NCI-H2107 treated with DMSO at 0.1 percent for 48 hours (cell line): ENCODE measurements around the gene VWA7.
"Not testable (repeated sequence)": the region's sequence is repeated elsewhere in the genome, so short reads cannot be mapped to it uniquely, and the experiment has no call there.

Source experiments
- DNase-seq: peaks from one replicate; lab custom pipeline; 2025; ENCODE audit not compliant: unreplicated experiment; lab: John Stamatoyannopoulos, UW

The VWA7 gene

DNA sequence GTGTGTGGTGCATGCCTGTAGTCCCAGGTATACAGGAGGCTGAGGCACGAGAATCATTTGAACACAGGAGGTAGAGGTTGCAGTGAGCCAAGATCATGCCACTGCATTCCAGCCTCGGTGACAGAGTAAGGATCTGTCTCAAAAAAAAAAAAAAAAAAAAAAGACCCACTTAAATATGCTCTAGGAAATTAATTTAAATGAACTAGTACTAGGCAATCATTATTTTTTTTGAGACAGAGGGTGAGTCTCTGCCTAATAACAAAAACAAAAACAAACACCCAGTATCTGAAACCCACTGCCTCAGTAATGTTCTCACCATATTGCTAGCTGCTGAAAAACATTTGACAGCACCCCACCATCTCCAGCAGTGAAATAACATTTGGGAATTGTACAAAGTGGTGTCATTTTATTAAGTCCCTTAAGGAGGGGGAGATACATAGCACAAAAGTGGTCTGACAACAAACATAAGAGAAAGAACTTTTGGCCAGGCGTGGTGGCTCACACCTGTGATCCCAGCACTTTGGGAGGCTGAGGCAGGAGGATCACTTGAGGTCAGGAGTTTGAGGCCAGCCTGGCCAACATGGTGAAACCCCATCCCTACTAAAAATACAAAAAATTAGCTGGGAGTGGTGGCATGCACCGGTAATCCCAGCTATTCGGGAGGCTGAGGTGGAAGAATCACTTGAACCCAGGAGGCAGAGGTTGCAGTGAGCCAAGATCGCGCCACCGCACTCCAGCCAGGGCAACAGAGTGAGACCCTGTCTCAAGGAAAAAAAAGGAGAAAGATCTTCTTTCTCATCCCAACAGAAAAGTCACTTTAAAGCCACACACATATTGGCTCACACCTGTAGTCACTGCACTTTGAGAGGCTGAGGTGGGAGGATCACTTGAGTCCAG, 24.2 kb upstream of the VWA7 start:
- DNase-seq: not testable (repeated sequence)

DNA sequence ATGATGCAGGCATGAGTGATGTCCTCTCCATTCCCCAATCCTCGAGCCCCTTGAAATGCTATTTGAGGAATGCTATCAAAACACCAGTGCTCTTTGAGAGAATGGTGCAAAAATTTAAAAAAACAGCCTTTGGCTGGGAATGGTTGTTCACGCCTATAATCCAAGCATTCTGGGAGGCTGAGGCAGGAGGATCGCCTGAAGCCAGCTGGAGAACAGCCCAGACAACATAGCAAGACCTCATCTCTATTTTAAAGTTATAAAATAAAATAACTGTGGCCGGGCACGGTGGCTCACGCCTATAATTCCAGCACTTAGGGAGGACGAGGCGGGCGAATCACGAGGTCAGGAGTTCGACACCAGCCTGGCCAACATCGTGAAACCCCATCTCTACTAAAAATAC, 22.7 kb upstream of the VWA7 start:
- no peak for DNase-seq

DNA sequence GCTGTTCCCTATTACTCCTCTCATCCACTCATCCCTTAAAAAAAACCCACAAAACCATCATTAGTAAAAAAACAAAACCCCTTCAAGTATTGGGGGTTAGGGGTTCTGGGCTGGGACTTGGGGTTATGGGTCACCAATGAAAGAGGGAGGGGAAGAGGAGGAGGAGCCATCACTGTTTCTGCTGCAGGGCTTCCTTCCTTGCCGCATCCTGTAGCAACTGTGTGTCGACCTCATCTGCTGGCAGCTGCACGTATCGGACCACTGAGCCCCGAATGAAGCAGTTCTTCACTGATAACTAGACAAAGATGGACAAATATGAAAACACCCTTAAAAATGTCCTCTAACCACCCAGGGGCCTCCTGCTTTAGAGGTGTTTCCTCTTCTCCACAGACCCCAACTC, 20.5 kb upstream of the VWA7 start:
- no peak for DNase-seq

DNA sequence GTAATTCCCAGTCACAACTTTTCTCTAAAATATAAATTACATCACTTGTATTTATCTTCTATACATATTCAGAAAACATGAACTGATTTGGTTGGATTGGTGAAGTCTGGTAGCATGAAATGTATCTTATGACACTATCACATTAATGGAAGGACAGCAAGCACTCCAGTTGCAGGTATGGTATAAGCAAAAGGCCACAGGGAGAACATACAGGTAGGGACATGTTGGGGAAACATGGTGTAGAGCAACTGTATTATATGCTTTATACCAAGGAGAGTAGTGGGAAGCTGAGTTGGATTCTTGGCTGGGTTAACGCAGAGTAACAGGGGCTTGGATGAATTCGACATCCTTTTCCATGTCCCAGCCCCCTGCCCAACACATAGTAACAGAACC, 19.9 kb upstream of the VWA7 start:
- DNase-seq: no peak

DNA sequence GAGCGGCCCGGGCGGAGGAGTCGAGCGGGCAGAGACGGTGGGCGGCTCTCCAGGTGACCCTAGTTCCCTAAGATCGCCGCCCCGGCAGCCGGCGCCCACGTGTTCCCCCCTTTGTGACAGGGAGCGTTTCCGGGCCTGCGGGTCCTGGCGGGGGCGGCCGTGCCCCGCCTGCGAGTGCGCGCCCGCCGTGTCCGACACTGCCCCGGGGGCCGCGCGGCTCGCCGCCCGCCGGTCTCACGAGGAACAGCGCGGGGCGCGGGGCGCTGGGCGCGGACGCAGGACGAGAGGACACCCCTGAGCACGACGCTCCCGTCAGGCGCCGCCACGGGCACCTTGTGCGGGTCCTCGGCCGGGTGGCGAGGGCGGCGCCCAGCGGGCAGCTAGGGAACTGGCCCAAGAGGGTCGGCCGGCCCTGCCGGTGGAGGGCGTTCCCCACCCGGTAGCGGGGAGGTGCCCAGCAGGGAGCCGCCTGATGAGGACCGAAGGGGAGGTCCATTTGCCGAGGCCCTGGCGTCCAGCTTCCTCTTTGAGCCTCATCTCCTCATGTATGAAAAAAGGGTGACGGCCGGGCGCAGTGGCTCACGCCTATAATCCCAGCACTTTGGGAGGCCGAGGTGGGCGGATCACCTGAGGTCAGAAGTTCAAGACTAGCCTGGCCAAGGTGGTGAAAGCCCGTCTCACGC, 18.6 kb upstream of the VWA7 start, which contains the start of gene VARS1:
VARS1 (minus strand) TSS at position 137 of the 683 bp plus-strand sequence. CDS start 535 bp downstream, outside the sequence.
- DNase-seq: peak; percentile 18

DNA sequence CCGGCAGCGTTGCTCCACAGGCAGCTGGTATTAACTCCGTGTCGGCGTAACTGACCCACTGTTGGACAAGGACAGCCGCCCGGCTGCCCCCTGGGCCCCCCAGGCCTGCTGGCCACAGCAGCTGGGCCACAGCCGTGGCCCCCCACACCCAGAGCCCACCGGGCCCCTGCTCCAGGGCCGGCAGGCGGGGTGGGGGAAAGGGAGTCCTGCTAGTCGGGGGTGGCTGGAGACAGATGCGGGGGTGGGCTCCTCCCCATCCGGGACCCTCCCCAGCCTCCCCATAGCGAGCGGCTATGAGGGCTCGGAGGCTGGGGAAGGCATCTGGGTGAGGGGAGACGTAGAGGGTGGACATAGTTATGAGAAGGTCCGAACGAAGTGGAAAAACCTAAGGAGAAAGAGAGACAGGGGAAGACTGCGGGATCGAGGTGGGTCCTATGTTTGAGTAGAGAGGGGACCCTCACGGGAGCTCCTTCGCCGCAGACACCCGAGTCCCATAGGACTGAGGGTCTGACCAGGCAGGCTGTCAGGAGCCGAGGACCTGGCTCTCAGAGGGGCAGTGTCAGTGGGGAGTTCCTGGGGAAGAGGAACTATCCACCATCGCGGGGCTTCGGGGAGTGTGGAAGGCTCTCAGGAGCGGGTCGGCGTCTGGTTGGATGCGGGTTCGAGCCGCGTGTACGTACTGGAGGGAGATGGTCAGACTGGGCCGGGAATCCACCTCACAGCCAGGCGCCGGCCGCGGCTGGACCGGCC, 17.9 kb upstream of the VWA7 start:
- no peak for DNase-seq

DNA sequence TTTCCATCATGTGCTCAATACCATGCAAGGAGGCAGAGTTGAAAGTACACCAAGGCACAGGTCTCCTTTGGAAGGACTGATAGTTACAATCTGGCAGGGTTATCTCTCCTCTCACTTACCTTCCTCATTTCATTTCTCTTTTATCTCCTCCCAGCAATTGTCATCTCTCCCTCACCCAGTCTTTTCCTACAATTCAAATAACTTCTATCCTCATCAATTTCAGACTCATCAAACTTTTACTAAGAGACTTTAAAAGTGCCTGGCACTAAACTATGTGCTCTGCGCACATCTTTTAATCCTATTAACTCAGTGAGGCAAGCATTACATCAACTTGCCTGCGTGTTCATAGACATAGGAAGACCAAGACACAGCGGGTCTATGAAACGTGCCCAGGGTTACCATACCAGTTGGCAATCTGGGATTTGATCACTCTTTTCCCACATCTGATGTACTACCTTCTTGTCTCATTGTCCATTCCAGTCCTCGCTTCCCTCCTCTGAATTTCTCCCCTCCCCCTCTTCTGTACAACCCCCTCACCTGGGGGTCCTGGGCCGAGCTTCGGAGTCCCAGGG, 17.3 kb upstream of the VWA7 start:
- DNase-seq: no peak

DNA sequence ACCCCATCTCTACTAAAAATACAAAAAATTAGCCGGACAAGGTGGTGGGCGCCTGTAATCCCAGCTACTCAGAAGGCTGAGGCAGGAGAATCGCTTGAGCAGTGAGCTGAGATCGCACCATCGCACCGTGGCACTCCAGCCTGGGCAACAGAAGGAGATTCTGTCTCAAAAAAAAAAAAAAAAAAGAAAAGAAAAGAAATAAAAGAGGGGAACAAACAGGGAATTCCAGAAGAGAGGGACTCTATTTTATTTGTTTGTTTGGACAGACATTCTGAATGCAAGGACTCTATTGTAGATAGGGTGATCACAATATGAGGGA, 16.8 kb upstream of the VWA7 start:
- not testable (repeated sequence) for DNase-seq

DNA sequence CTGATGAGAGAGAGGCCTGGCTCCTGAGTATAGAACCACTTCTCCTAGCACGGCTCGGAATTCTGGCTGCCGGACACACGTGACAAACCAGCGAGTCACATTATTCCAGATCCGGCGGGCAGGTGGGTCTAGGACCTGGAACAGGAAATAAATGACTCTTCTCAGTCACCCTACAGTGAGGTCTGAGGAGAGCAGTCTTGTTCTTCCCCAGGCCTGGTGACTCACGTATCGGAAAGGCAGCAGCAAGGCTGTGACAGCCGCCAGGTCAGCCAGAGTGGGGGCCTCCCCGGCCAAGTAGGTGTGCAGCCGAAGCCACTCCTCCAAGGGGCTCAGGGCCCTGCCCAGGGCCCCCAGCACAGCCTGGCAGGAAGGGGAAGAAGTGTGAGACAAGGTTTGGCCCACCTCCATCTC, 15.6 kb upstream of the VWA7 start:
- DNase-seq: no peak

DNA sequence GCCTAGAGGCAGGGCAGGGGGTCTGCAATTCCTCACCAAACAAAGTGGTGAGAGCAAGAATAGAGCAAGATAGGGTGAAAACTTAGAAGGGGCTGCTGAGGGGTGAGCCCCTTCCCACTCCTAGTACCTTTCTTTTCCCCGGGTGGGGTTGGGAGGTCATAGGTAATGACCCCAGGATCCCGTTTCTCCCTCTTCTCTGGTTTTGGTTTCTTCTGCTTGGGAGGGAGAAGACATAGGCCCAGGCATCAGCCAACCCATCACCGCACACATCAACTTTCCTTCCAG, 14.9 kb upstream of the VWA7 start:
- DNase-seq: no peak

DNA sequence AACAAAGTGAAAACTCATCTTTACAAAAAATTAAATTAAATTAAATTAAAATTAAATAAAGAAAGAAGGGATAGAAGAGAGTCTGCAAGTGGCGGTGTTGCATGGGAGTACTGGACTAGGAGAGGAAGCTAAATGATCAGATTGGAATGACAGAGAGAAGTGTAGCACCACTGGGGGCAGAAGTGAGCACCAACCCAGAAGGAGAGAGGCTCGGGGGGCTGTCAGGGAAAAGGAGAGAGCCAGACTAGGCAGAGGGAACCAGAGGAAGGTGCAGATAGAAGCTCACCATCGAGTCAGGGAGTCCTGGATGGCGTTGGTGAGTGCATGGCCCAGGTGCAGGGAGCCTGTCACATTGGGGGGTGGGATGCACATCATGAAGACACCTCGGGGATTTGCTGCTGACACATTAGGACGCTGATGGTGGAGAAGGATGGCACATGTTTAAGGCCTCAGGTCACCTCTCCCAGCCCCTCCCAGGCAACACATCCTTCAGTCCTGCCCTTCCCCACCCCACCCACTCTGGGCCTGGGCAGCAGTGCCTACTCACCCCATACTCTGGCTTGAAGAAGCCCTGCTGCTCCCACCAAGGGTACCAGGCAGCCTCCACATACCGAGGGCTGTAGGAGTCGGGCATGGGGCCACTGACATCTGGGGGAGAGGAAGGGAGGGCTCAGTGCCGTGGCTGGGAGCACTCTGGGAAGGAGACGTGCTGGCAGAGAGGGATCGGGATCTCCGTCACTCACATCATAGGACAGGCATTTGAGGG, 14.4 kb upstream of the VWA7 start:
- DNase-seq: peak; percentile 3

DNA sequence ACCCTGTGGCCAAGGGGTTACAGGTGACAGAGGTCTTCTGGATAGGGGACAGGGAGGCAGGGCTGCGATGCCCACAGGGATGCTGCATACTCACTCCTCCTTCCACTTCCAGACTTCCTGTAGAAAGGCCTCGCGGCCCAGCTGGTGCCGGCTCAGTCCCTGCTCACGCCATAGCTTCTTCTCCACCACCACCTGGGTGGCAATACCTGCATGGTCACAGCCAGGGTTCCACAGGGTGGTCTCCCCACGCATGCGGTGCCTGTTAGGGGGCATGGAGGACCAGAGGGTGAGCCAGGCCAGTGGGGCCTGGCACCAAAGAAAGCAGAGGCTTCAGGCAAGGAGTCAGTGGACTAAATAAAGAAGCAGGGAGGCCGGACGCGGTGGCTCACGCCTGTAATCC, 8.3 kb upstream of the VWA7 start:
- no peak for DNase-seq

DNA sequence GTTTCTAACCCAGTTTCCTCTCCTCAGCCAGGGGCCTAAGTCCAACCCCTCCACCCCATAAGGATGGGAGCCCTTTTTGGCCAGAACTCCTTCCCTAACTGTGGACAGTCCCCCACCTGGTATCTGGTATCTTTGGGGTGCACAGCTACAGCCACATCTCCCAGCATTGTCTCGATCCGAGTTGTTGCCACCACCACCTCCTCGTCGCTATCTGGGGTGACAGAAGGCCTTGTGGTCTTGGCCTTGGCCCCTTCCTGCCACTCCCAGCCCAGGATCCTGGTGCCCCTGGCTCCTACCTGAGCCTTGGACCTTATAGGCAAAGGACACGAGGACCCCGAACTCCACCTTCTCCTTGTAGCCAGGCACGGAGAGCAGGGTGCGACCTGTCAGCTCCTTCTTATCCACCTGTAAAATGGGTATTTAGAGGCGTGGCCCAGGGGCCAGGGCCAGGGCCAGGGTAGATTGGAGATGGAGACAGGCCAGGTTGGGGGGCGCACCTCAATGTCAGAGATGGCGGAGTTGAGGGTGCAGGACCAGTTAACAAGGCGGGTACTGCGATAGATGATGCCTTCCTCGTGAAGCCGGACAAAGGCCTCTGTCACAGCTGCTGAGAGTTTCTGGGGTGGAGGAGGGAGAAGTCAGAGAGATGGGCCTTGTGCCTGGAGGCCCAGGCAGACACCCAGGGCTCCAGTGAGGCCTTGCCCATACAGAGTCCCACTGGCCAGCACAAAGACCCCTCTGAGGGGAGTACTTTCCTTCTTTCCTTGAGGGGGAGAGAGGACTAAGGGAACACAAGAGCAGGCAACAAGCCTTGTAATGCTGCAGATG, 7.2 kb upstream of the VWA7 start:
- no peak for DNase-seq

DNA sequence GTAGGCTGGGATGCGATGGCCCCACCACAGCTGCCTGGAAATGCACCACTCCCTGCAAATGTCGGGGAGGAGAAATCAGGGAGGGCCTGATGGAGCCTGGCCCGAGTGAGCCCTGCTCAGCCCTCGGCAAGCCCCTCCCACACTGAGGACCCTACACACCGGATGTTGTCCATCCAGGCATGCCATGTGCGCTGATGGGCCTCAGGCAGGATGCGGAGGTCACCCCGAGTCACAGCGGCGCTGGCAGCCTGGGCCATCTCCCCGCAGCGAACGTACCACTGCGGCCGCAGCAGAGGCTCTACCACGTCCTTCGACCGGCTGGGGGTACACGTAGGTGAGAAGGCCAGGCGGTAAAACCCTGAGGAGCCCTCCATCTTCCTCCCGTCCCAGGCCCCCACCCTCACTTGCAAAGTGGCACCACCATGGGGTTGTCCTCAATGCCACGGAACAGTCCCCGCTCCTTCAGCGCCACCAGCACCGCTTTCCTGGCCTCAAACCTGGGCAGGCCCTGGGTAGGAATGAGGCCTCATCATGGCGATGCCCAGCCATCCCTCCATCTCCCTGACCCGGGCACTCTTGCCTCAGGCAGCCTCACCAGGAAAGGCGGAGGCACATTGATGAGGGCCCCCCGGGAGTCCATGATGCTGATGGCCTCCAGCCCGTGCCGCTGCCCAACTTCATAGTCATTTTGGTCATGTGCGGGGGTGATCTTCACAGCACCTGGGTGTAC, 5.2 kb upstream of the VWA7 start:
- DNase-seq: no peak

DNA sequence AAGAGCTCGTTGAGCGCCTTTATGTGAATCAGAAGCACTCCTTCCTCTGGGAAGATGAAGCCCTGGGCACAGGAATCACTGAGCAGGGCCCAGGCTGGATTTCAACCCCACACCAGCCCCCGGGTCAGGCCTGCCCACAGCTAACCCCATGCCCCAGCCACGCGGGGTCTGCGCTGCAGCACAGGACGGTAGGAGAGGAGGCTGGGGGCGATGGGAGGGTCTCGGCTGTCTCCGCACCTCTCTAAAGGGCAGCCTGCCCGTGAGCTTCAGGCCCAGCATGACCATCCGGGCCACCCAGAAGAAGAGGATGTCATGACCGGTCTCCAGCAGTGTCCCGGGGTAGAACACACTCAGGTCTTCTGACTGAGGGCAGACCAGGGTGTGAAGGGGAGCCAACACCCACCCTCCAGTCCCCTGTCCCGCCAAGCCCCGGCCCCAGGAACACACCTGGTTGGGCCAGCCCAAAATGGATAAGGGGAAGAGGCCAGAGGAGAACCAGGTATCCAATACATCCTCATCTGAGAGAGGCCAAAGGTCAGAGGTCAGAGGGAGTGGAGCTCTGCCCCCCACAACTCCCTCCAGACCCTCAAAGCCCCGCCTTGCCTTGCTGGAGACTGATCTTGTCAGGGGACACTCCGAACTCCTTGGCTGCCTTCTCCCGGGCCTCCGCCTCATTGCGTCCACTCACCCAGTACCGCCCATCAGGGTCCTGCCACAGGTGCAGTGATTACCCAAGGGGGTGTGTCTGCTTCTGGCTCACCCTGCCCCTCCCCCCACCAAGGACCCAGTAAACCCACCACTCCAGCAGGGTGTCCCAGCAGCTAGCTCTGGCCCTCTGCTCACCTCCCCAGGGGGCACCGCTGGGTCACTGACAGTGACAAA, 4.4 kb upstream of the VWA7 start:
- DNase-seq: no peak

DNA sequence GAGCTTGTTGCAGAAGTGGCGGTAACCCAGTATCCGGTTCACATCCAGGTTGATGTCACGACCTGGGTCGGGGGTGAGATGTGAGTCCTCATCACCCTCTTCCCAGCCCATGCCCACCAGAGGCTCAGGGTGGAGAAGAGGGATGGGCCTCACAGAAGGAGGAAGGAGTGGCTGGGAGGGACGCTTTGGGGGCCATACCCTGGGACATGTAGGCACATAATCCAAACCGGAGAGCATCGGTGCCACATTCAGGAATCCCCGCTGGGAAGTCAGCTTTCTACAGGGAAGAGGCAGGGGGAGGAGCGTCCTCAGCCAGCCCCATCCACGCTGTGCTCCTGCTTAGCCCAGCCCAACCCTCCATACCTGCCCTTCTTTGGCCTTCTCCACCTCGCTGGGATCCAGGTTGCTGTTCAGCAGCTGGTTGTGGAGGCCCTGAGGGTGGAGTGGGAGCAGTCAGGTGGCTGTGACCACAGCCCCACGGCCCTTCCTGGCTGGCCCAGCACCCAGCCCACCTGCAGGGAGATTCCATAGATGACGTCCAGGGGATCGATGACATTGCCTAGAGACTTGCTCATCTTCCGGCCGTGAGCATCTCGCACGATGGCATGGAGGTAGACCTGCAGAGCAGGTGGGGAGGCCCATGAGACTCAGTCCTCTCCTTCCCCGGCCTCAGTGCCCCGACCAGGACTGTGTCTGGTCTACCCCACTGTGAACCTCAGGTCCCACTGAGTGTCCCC, 3.5 kb upstream of the VWA7 start:
- DNase-seq: no peak

DNA sequence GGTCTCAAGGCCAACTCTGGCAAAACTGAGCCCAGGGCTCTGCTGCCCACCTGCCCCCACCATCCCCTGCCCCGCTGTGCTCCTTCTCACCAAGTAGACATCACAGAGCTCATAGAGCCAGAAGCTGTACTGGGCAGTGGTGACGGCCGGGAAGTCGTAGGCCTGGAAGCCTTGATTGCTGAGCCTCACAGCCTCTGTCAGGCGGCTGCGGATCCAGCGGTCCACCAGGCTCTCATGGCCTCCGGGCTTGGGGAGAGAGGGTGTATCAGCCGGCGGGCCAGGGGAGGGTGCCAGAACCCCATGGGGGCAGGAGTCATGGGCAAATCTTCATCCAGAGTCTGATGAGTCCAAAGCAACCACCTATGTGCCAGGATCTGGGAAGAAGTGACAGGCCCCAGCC, 2.8 kb upstream of the VWA7 start:
- no peak for DNase-seq
